ENCODE results near the gene JMJD1C. TPM values are rescaled to one million over a fixed set of nuclear protein-coding genes. Genes with fewer than 3 reads are reported as not detected.

The JMJD1C gene
- total RNA-seq, 1 experiment from 2014 or later: 91.9 TPM

- Mint-ChIP-seq H3K4me3 (ENCODE audit: unreplicated experiment) (no peak overlapping the region), H3K27me3 (ENCODE audit: insufficient read depth, unreplicated experiment) (no peaks in the 10 kb centered on the region), H3K27ac (ENCODE audit: low read depth, unreplicated experiment) (no peak overlapping the region), H3K9me3 (ENCODE audit: unreplicated experiment) (no peaks in the 10 kb centered on the region), H3K4me1 (ENCODE audit: insufficient read depth, unreplicated experiment) (peaks cover 9% of the 10 kb centered on the region), H3K36me3 (ENCODE audit: insufficient read depth, unreplicated experiment) (peaks cover 83% of the 10 kb centered on the region)
- DNase-seq (ENCODE audit: unreplicated experiment): peak; percentile 61
- intact Hi-C loops (cut with micrococcal nuclease): no loop called here
- ChIA-PET CTCF (interaction anchor here (0.6 to 1.2 kb wide), 4 partner anchors 14 to 523 kb away, joined by 3 to 9 read pairs (median 5); no protein-coding TSS in a partner anchor), POLR2A (interaction anchor here (0.9 kb wide), 1 partner anchor 433 kb away, joined by 3 read pairs; no protein-coding TSS in a partner anchor)
- TF ChIP-seq, protein P1, sequence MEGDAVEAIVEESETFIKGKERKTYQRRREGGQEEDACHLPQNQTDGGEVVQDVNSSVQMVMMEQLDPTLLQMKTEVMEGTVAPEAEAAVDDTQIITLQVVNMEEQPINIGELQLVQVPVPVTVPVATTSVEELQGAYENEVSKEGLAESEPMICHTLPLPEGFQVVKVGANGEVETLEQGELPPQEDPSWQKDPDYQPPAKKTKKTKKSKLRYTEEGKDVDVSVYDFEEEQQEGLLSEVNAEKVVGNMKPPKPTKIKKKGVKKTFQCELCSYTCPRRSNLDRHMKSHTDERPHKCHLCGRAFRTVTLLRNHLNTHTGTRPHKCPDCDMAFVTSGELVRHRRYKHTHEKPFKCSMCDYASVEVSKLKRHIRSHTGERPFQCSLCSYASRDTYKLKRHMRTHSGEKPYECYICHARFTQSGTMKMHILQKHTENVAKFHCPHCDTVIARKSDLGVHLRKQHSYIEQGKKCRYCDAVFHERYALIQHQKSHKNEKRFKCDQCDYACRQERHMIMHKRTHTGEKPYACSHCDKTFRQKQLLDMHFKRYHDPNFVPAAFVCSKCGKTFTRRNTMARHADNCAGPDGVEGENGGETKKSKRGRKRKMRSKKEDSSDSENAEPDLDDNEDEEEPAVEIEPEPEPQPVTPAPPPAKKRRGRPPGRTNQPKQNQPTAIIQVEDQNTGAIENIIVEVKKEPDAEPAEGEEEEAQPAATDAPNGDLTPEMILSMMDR (IDR thresholded peaks at IDR 0.05; ENCODE audit: unreplicated experiment): no peak
- BruUV-seq (replicated peaks): no TSS peak
These were observed 268.3 kb downstream of the JMJD1C start for GRCh38 chr10:63197344-63198092.

GRCh38 chr10:63192826-63193225, 273.0 kb downstream of the JMJD1C start:
- DNase-seq (ENCODE audit: unreplicated experiment): no peak
- TF ChIP-seq, protein P1 (IDR thresholded peaks at IDR 0.05; ENCODE audit: unreplicated experiment): no peak
- no peaks in the 10 kb centered on the region for H3K27me3 Mint-ChIP-seq (ENCODE audit: insufficient read depth, unreplicated experiment)
- ChIA-PET POLR2A (no interaction called here), CTCF (no interaction called here)
- H3K9me3 Mint-ChIP-seq (ENCODE audit: unreplicated experiment): no peaks in the 10 kb centered on the region
- no peak overlapping the region for H3K4me3 Mint-ChIP-seq (ENCODE audit: unreplicated experiment)
- intact Hi-C loops (cut with micrococcal nuclease): no loop called here
- peaks cover 7% of the 10 kb centered on the region for H3K4me1 Mint-ChIP-seq (ENCODE audit: insufficient read depth, unreplicated experiment)
- H3K36me3 Mint-ChIP-seq (ENCODE audit: insufficient read depth, unreplicated experiment): peaks cover 99% of the 10 kb centered on the region
- no TSS peak for BruUV-seq (replicated peaks)
- no peak overlapping the region for H3K27ac Mint-ChIP-seq (ENCODE audit: low read depth, unreplicated experiment)

DNA sequence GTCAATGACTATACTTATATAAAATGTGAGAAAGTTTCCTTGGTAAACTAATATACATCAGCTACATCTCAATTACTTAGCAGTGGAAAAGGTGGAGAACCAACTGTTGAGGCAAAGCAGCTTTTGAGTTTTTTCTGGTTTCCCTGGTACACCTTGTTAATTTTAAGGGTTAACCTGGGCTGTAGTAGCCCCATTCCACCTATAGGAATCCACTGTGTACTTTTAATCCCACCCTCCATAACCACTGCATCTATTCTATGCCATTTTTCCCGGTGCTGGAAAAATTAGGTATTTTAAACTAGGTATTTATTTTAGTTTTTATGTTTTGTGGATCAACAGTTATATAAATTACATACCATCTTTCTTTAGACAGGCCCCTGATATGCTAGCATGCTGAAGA, 290.2 kb downstream of the JMJD1C start:
- intact Hi-C loops (cut with micrococcal nuclease): no loop called here
- BruUV-seq (replicated peaks): no TSS peak
- no peak for DNase-seq (ENCODE audit: unreplicated experiment)
- Mint-ChIP-seq H3K4me1 (ENCODE audit: insufficient read depth, unreplicated experiment) (no peaks in the 10 kb centered on the region), H3K36me3 (ENCODE audit: insufficient read depth, unreplicated experiment) (peaks cover 85% of the 10 kb centered on the region), H3K4me3 (ENCODE audit: unreplicated experiment) (no peak overlapping the region), H3K27me3 (ENCODE audit: insufficient read depth, unreplicated experiment) (no peaks in the 10 kb centered on the region), H3K27ac (ENCODE audit: low read depth, unreplicated experiment) (no peak overlapping the region), H3K9me3 (ENCODE audit: unreplicated experiment) (no peaks in the 10 kb centered on the region)
- ChIA-PET POLR2A (no interaction called here), CTCF (interaction anchor here (0.6 to 1.3 kb wide), 3 partner anchors 9 to 687 kb away, joined by 3 to 7 read pairs (median 3); no protein-coding TSS in a partner anchor)
- TF ChIP-seq, protein P1 (IDR thresholded peaks at IDR 0.05; ENCODE audit: unreplicated experiment): no peak

GRCh38 chr10:63173468-63174232, 292.1 kb downstream of the JMJD1C start:
- Mint-ChIP-seq H3K9me3 (ENCODE audit: unreplicated experiment) (no peaks in the 10 kb centered on the region), H3K36me3 (ENCODE audit: insufficient read depth, unreplicated experiment) (peaks cover 92% of the 10 kb centered on the region), H3K27me3 (ENCODE audit: insufficient read depth, unreplicated experiment) (no peaks in the 10 kb centered on the region), H3K4me1 (ENCODE audit: insufficient read depth, unreplicated experiment) (no peaks in the 10 kb centered on the region), H3K4me3 (ENCODE audit: unreplicated experiment) (no peak overlapping the region), H3K27ac (ENCODE audit: low read depth, unreplicated experiment) (no peak overlapping the region)
- CTCF ChIA-PET: interaction anchor here (0.6 to 12.0 kb wide), 4 partner anchors 43 to 929 kb away, joined by 3 to 266 read pairs (median 4); no protein-coding TSS in a partner anchor
- TF ChIP-seq, protein P1 (IDR thresholded peaks at IDR 0.05; ENCODE audit: unreplicated experiment): no peak
- BruUV-seq (replicated peaks): no TSS peak
- DNase-seq (ENCODE audit: unreplicated experiment): no peak
- POLR2A ChIA-PET: interaction anchor here (0.7 to 1.1 kb wide), 3 partner anchors 9 to 635 kb away, joined by 3 read pairs; no protein-coding TSS in a partner anchor
- intact Hi-C loops (cut with micrococcal nuclease): no loop called here

Data from MCF 10A (cell line).